GM12874 (cell line): ENCODE data around the gene SATB2.

Source experiments
- CTCF ChIP-seq: IDR thresholded peaks from 2 replicates; pipeline ENCODE4 v1.5.1; 2011; ENCODE audit warnings: low read depth, mild to moderate bottlenecking, control low read depth, low read length, moderate library complexity; ENCODE audit not compliant: insufficient read depth

Gene SATB2

GRCh38 chr2:199273042-199273511, 184.7 kb downstream of the SATB2 start:
- no peak for TF ChIP-seq CTCF

GRCh38 chr2:199261936-199262335, 195.8 kb downstream of the SATB2 start:
- no peak for TF ChIP-seq CTCF

GRCh38 chr2:199261239-199261638, 196.5 kb downstream of the SATB2 start:
- no peak for TF ChIP-seq CTCF

- TF ChIP-seq CTCF = no peak
Observed at GRCh38 chr2:199259671-199260070, 198.1 kb downstream of the SATB2 start.

GRCh38 chr2:199258291-199258690, 199.4 kb downstream of the SATB2 start:
- 0 out of 2 replicates have a peak, but pooled peaks have one; percentile 8 for TF ChIP-seq CTCF

- no peak for TF ChIP-seq CTCF
Observed at GRCh38 chr2:199257261-199258224, 200.2 kb downstream of the SATB2 start.

GRCh38 chr2:199230091-199230490, 227.6 kb downstream of the SATB2 start:
- TF ChIP-seq CTCF = no peak
